Ectodermal cell (in vitro differentiated cells): ENCODE results near the gene TNF.

Experiments used
- H3K27ac ChIP-seq: 2 replicates; pipeline ENCODE4 v1.7.0; 2013; ENCODE audit warnings: mild to moderate bottlenecking, low read depth, low read length; ENCODE audit not compliant: insufficient read depth, poor library complexity, severe bottlenecking
- H3K27me3 ChIP-seq: 2 replicates; pipeline ENCODE4 v1.7.0; 2013; ENCODE audit warnings: mild to moderate bottlenecking, low read length; ENCODE audit not compliant: insufficient read depth, control insufficient read depth, poor library complexity, severe bottlenecking
- H3K36me3 ChIP-seq: one replicate; pipeline ENCODE4 v1.7.0; 2013; ENCODE audit warnings: low read length; ENCODE audit not compliant: control insufficient read depth, insufficient read depth
- H3K4me1 ChIP-seq: one replicate; pipeline ENCODE4 v1.7.0; 2013; ENCODE audit warnings: low read length; ENCODE audit not compliant: control insufficient read depth, insufficient read depth
- H3K4me3 ChIP-seq: 2 replicates; pipeline ENCODE4 v1.7.0; 2013; ENCODE audit warnings: low read depth, low read length, control low read depth; ENCODE audit not compliant: insufficient read depth
- H3K9me3 ChIP-seq: 2 replicates; pipeline ENCODE4 v1.7.0; 2013; ENCODE audit warnings: mild to moderate bottlenecking, low read length, moderate library complexity; ENCODE audit not compliant: control insufficient read depth
- WGBS, 2 experiments: methylation state at CpG; one replicate each; pipeline ENCODE4 v1.1.7; 2013; ENCODE audit warnings: missing lambda C conversion rate in 2 of 2; 5-methylcytosine and 5-hydroxymethylcytosine counted together

TNF gene

GRCh38 chr6:31572041-31572911 lies 3.1 kb upstream of the TNF start, which contains the start of gene LTA:
Gene LTA, plus strand, starts transcription at chr6:31572289. Its CDS starts 454 bp downstream, at chr6:31572743.
- H3K9me3 ChIP-seq: no peaks in the 10 kb centered on the region
- H3K27me3 ChIP-seq: no peaks in the 10 kb centered on the region
- H3K27ac ChIP-seq: no peak within 1 kb of the TSS
- H3K36me3 ChIP-seq: no peaks in the 10 kb centered on the region
- H3K4me3 ChIP-seq: no peak within 1 kb of the TSS
- no peaks in the 10 kb centered on the region for H3K4me1 ChIP-seq
- WGBS, 2 experiments: 92 to 94% methylated on average over 27 of the region's 27 CpGs

- 90 to 94% methylated on average over 9 of the region's 9 CpGs for WGBS, 2 experiments
- Histone ChIP-seq H3K27me3 (no peaks in the 10 kb centered on the region), H3K4me1 (no peaks in the 10 kb centered on the region), H3K9me3 (no peaks in the 10 kb centered on the region), H3K27ac (no peak overlapping the region), H3K36me3 (no peaks in the 10 kb centered on the region), H3K4me3 (no peak overlapping the region)
These were observed 1.9 kb upstream of the TNF start for GRCh38 chr6:31573239-31574105.

GRCh38 chr6:31574106-31575061 lies 981 bp upstream of the TNF start:
- 89 to 91% methylated on average over 14 of the region's 14 CpGs for WGBS, 2 experiments
- no peaks in the 10 kb centered on the region for H3K4me1 ChIP-seq
- no peak overlapping the region for H3K27ac ChIP-seq
- H3K4me3 ChIP-seq: no peak overlapping the region
- H3K27me3 ChIP-seq: no peaks in the 10 kb centered on the region
- H3K9me3 ChIP-seq: no peaks in the 10 kb centered on the region
- no peaks in the 10 kb centered on the region for H3K36me3 ChIP-seq

GRCh38 chr6:31575952-31576685 lies 754 bp downstream of the TNF start:
- peaks cover 7% of the 10 kb centered on the region for H3K27me3 ChIP-seq
- no peak overlapping the region for H3K4me3 ChIP-seq
- no peaks in the 10 kb centered on the region for H3K9me3 ChIP-seq
- H3K27ac ChIP-seq: no peak overlapping the region
- peaks cover 6% of the 10 kb centered on the region for H3K4me1 ChIP-seq
- 88 to 89% methylated on average over 8 of the region's 8 CpGs for WGBS, 2 experiments
- H3K36me3 ChIP-seq: no peaks in the 10 kb centered on the region

- H3K36me3 ChIP-seq: no peaks in the 10 kb centered on the region
- 95% methylated on average over 19 of the region's 19 CpGs for WGBS, 2 experiments
- H3K4me3 ChIP-seq: no peak overlapping the region
- H3K27me3 ChIP-seq: peaks cover 16% of the 10 kb centered on the region
- no peak overlapping the region for H3K27ac ChIP-seq
- H3K9me3 ChIP-seq: no peaks in the 10 kb centered on the region
- H3K4me1 ChIP-seq: peaks cover 6% of the 10 kb centered on the region
These were observed 1.7 kb downstream of the TNF start for GRCh38 chr6:31576897-31577578.

- H3K27me3 ChIP-seq: peaks cover 21% of the 10 kb centered on the region
- no peak overlapping the region for H3K4me3 ChIP-seq
- H3K4me1 ChIP-seq: peaks cover 6% of the 10 kb centered on the region
- 92 to 97% methylated on average over 3 of the region's 3 CpGs for WGBS, 2 experiments
- no peak overlapping the region for H3K27ac ChIP-seq
- H3K36me3 ChIP-seq: no peaks in the 10 kb centered on the region
- H3K9me3 ChIP-seq: no peaks in the 10 kb centered on the region
These were observed 2.2 kb downstream of the TNF start for GRCh38 chr6:31577579-31577966.

- Histone ChIP-seq H3K36me3 (no peaks in the 10 kb centered on the region), H3K27ac (no peak overlapping the region), H3K27me3 (peaks cover 21% of the 10 kb centered on the region), H3K4me3 (no peak overlapping the region), H3K4me1 (peaks cover 6% of the 10 kb centered on the region), H3K9me3 (no peaks in the 10 kb centered on the region)
- WGBS, 2 experiments: 86 to 89% methylated on average over 12 of the region's 12 CpGs
These were observed 3.1 kb downstream of the TNF start for GRCh38 chr6:31578184-31579118.

GRCh38 chr6:31579119-31579505 lies 3.7 kb downstream of the TNF start:
- Histone ChIP-seq H3K4me3 (no peak overlapping the region), H3K36me3 (no peaks in the 10 kb centered on the region), H3K27me3 (peaks cover 21% of the 10 kb centered on the region), H3K9me3 (no peaks in the 10 kb centered on the region), H3K4me1 (peaks cover 6% of the 10 kb centered on the region), H3K27ac (no peak overlapping the region)
- WGBS, 2 experiments: 92 to 94% methylated on average over 3 of the region's 3 CpGs
